A549 (cell line): ENCODE data around the gene TMEM117.

Source experiments
- BCL3 ChIP-seq: fragments of >200 bp; sonication (Bioruptor Twin); formaldehyde crosslinking; IDR thresholded peaks from 3 replicates; pipeline ENCODE4 v1.6.1; 2016
- BHLHE40 ChIP-seq: IDR thresholded peaks from 2 replicates; pipeline ENCODE4 v1.6.1; 2012; ENCODE audit warnings: low read depth, low read length, inconsistent platforms
- EHMT2 ChIP-seq: fragments of 200-600 bp; sonication (generic); IDR thresholded peaks from 2 replicates; pipeline ENCODE4 v1.6.1; 2016; ENCODE audit warnings: antibody characterized with exemption, low read depth, mild to moderate bottlenecking, moderate library complexity
- ELK1 ChIP-seq: fragments of 150-350 bp; IDR thresholded peaks from 2 replicates; pipeline ENCODE4 v1.6.1; 2014; ENCODE audit warnings: low read depth, mild to moderate bottlenecking, low read length
- MYC ChIP-seq: IDR thresholded peaks from 2 replicates; pipeline ENCODE4 v1.6.1; 2012; ENCODE audit warnings: mild to moderate bottlenecking, inconsistent platforms, low read length, improper control_type of control experiment, borderline replicate concordance
- POLR2A ChIP-seq: IDR thresholded peaks from 2 replicates; pipeline ENCODE4 v1.6.1; 2012; ENCODE audit warnings: mild to moderate bottlenecking, low read length
- RCOR1 ChIP-seq: fragments of 150-350 bp; IDR thresholded peaks from 2 replicates; pipeline ENCODE4 v1.6.1; 2014; ENCODE audit warnings: antibody characterized with exemption, low read length, low read depth
- REST ChIP-seq: fragments of 200-600 bp; sonication (generic); IDR thresholded peaks from 2 replicates; pipeline ENCODE4 v1.6.1; 2016; ENCODE audit warnings: antibody characterized with exemption, mild to moderate bottlenecking, moderate library complexity
- TF ChIP-seq, protein P1 (sequence below): fragments of >200 bp; sonication (Bioruptor Twin); formaldehyde crosslinking; IDR thresholded peaks from 3 replicates; pipeline ENCODE4 v1.5.1; 2016

DNA sequence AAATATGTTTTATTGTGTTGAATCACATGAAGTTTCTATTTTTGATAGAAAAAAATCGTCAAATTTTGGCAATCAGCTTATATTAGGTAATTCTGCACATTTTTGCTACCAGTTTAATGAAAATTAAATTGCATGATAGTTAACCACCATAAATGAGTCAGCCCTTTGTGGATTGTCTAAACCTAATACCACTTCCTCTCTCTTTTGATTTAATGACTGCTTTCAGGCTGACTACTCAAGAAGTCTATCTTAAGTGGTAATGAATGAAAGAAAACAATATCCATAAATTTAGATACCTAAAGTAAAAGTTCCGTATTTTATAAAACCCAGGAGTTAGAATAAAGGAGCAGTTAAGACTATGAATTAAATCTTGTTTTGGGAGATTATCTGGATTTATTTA is 450.5 kb downstream of the TMEM117 start:
- TF ChIP-seq BCL3 (no peak), BHLHE40 (no peak), REST (no peak), EHMT2 (no peak), RCOR1 (no peak), ELK1 (no peak), POLR2A (no peak), MYC (no peak)
- TF ChIP-seq, protein P1, sequence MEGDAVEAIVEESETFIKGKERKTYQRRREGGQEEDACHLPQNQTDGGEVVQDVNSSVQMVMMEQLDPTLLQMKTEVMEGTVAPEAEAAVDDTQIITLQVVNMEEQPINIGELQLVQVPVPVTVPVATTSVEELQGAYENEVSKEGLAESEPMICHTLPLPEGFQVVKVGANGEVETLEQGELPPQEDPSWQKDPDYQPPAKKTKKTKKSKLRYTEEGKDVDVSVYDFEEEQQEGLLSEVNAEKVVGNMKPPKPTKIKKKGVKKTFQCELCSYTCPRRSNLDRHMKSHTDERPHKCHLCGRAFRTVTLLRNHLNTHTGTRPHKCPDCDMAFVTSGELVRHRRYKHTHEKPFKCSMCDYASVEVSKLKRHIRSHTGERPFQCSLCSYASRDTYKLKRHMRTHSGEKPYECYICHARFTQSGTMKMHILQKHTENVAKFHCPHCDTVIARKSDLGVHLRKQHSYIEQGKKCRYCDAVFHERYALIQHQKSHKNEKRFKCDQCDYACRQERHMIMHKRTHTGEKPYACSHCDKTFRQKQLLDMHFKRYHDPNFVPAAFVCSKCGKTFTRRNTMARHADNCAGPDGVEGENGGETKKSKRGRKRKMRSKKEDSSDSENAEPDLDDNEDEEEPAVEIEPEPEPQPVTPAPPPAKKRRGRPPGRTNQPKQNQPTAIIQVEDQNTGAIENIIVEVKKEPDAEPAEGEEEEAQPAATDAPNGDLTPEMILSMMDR: no peak
